Skin of body (tissue), 2 donors: ENCODE measurements around the gene CAGE1. TPM values are rescaled to one million over a fixed set of nuclear protein-coding genes. Genes with fewer than 3 reads are reported as not detected.
"Not testable (repeated sequence)": the region's sequence is repeated elsewhere in the genome, so short reads cannot be mapped to it uniquely, and the experiment has no call there.

Source experiments
- DNase-seq: peaks from one replicate; lab custom pipeline; 2025; lab: John Stamatoyannopoulos, UW
- total RNA-seq: library from RNA; depleted of rRNA; stranded (reverse); fragments of >200 nt; gene quantifications from one replicate; pipeline ENCODE4 v1.2.3, GENCODE V29; 2014

CAGE1 gene
- total RNA-seq, 1 donor from 2014 or later = not detected

GRCh38 chr6:7410851-7411250, 21.3 kb upstream of the CAGE1 start:
- DNase-seq = no peak

- no peak for DNase-seq
Observed at GRCh38 chr6:7409740-7410139, 20.2 kb upstream of the CAGE1 start.

GRCh38 chr6:7406743-7407142, 17.2 kb upstream of the CAGE1 start:
- no peak for DNase-seq

GRCh38 chr6:7404546-7404945, 15.0 kb upstream of the CAGE1 start:
- DNase-seq = no peak

- no peak for DNase-seq
Observed at GRCh38 chr6:7402716-7403115, 13.2 kb upstream of the CAGE1 start.

GRCh38 chr6:7401075-7401474, 11.5 kb upstream of the CAGE1 start:
- no peak for DNase-seq

GRCh38 chr6:7392402-7392801, 2.9 kb upstream of the CAGE1 start:
- no peak for DNase-seq

- DNase-seq = no peak
Observed at GRCh38 chr6:7391151-7391550, 1.6 kb upstream of the CAGE1 start.

GRCh38 chr6:7390226-7390878, 810 bp upstream of the CAGE1 start:
- DNase-seq = no peak

- no peak for DNase-seq
Observed at GRCh38 chr6:7389162-7389450, 436 bp downstream of the CAGE1 start.

GRCh38 chr6:7381092-7381491, 8.4 kb downstream of the CAGE1 start:
- DNase-seq = no peak

- DNase-seq = no peak
Observed at GRCh38 chr6:7378740-7379139, 10.8 kb downstream of the CAGE1 start.

GRCh38 chr6:7377961-7378360, 11.6 kb downstream of the CAGE1 start:
- no peak for DNase-seq

GRCh38 chr6:7373739-7374138, 15.8 kb downstream of the CAGE1 start:
- DNase-seq = no peak

GRCh38 chr6:7367408-7367807, 22.1 kb downstream of the CAGE1 start:
- DNase-seq = no peak

- DNase-seq = not testable (repeated sequence)
Observed at GRCh38 chr6:7351916-7352315, 37.6 kb downstream of the CAGE1 start.

GRCh38 chr6:7350591-7350990, 39.0 kb downstream of the CAGE1 start:
- DNase-seq = not testable (repeated sequence)

GRCh38 chr6:7347551-7347997, 42.0 kb downstream of the CAGE1 start:
- not testable (repeated sequence) for DNase-seq

GRCh38 chr6:7344773-7345450, 44.6 kb downstream of the CAGE1 start:
- not testable (repeated sequence) for DNase-seq

- no peak for DNase-seq
Observed at GRCh38 chr6:7343546-7344475, 45.7 kb downstream of the CAGE1 start.

- no peak for DNase-seq
Observed at GRCh38 chr6:7341989-7342742, 47.4 kb downstream of the CAGE1 start.

GRCh38 chr6:7341271-7341670, 48.3 kb downstream of the CAGE1 start:
- DNase-seq = no peak
